ENCODE measurements around the gene TSC2. TPM values are rescaled to one million over a fixed set of nuclear protein-coding genes. Genes with fewer than 3 reads are reported as not detected.

TSC2 gene
- total and polyA plus RNA-seq, 9 of the 15 experiments (the other 6 are each of a cell fraction or from before 2014, with no cell fraction given): 1.3 to 68.1 (median 16.6) TPM

- TF ChIP-seq, protein P1, sequence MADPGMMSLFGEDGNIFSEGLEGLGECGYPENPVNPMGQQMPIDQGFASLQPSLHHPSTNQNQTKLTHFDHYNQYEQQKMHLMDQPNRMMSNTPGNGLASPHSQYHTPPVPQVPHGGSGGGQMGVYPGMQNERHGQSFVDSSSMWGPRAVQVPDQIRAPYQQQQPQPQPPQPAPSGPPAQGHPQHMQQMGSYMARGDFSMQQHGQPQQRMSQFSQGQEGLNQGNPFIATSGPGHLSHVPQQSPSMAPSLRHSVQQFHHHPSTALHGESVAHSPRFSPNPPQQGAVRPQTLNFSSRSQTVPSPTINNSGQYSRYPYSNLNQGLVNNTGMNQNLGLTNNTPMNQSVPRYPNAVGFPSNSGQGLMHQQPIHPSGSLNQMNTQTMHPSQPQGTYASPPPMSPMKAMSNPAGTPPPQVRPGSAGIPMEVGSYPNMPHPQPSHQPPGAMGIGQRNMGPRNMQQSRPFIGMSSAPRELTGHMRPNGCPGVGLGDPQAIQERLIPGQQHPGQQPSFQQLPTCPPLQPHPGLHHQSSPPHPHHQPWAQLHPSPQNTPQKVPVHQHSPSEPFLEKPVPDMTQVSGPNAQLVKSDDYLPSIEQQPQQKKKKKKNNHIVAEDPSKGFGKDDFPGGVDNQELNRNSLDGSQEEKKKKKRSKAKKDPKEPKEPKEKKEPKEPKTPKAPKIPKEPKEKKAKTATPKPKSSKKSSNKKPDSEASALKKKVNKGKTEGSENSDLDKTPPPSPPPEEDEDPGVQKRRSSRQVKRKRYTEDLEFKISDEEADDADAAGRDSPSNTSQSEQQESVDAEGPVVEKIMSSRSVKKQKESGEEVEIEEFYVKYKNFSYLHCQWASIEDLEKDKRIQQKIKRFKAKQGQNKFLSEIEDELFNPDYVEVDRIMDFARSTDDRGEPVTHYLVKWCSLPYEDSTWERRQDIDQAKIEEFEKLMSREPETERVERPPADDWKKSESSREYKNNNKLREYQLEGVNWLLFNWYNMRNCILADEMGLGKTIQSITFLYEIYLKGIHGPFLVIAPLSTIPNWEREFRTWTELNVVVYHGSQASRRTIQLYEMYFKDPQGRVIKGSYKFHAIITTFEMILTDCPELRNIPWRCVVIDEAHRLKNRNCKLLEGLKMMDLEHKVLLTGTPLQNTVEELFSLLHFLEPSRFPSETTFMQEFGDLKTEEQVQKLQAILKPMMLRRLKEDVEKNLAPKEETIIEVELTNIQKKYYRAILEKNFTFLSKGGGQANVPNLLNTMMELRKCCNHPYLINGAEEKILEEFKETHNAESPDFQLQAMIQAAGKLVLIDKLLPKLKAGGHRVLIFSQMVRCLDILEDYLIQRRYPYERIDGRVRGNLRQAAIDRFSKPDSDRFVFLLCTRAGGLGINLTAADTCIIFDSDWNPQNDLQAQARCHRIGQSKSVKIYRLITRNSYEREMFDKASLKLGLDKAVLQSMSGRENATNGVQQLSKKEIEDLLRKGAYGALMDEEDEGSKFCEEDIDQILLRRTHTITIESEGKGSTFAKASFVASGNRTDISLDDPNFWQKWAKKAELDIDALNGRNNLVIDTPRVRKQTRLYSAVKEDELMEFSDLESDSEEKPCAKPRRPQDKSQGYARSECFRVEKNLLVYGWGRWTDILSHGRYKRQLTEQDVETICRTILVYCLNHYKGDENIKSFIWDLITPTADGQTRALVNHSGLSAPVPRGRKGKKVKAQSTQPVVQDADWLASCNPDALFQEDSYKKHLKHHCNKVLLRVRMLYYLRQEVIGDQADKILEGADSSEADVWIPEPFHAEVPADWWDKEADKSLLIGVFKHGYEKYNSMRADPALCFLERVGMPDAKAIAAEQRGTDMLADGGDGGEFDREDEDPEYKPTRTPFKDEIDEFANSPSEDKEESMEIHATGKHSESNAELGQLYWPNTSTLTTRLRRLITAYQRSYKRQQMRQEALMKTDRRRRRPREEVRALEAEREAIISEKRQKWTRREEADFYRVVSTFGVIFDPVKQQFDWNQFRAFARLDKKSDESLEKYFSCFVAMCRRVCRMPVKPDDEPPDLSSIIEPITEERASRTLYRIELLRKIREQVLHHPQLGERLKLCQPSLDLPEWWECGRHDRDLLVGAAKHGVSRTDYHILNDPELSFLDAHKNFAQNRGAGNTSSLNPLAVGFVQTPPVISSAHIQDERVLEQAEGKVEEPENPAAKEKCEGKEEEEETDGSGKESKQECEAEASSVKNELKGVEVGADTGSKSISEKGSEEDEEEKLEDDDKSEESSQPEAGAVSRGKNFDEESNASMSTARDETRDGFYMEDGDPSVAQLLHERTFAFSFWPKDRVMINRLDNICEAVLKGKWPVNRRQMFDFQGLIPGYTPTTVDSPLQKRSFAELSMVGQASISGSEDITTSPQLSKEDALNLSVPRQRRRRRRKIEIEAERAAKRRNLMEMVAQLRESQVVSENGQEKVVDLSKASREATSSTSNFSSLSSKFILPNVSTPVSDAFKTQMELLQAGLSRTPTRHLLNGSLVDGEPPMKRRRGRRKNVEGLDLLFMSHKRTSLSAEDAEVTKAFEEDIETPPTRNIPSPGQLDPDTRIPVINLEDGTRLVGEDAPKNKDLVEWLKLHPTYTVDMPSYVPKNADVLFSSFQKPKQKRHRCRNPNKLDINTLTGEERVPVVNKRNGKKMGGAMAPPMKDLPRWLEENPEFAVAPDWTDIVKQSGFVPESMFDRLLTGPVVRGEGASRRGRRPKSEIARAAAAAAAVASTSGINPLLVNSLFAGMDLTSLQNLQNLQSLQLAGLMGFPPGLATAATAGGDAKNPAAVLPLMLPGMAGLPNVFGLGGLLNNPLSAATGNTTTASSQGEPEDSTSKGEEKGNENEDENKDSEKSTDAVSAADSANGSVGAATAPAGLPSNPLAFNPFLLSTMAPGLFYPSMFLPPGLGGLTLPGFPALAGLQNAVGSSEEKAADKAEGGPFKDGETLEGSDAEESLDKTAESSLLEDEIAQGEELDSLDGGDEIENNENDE (IDR thresholded peaks at IDR 0.05; ENCODE audit: low read depth, low read length): no peak
- TF ChIP-seq CHCHD3 (CRISPR knock-in tag; IDR thresholded peaks at IDR 0.05) (no peak), EZH2 (IDR thresholded peaks at IDR 0.05; ENCODE audit: borderline replicate concordance, low read depth, low read length) (no peak), PTBP1 (IDR thresholded peaks at IDR 0.05; ENCODE audit: low read depth, low read length) (no peak), ESRRB (CRISPR knock-in tag; IDR thresholded peaks at IDR 0.05; ENCODE audit: borderline replicate concordance) (no peak), BCOR (IDR thresholded peaks at IDR 0.05) (no peak), TSC22D4 (tag; IDR thresholded peaks at IDR 0.05) (no peak), NFE2 (IDR thresholded peaks at IDR 0.05; ENCODE audit: low read depth) (no peak), NFATC3 (IDR thresholded peaks at IDR 0.05) (no peak), TGIF2 (CRISPR knock-in tag; IDR thresholded peaks at IDR 0.05) (no peak), NCOA2 (IDR thresholded peaks at IDR 0.05; ENCODE audit: partially characterized antibody in 2 of 2) (no peak), YY1 (IDR thresholded peaks at IDR 0.05; ENCODE audit: borderline replicate concordance in 1 of 3, control insufficient read depth in 1 of 3, extremely low read depth in 1 of 3, insufficient read depth in 3 of 3, insufficient read length in 1 of 3, insufficient replicate concordance in 2 of 3, low read depth in 1 of 3, low read length in 2 of 3) (no peak), ZNF280A (IDR thresholded peaks at IDR 0.05; ENCODE audit: low read depth, partially characterized antibody) (no peak), BDP1 (IDR thresholded peaks at IDR 0.05; ENCODE audit: insufficient read depth, insufficient read length) (no peak)
- TF ChIP-seq, protein P2, sequence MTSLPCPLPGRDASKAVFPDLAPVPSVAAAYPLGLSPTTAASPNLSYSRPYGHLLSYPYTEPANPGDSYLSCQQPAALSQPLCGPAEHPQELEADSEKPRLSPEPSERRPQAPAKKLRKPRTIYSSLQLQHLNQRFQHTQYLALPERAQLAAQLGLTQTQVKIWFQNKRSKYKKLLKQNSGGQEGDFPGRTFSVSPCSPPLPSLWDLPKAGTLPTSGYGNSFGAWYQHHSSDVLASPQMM (CRISPR knock-in tag; IDR thresholded peaks at IDR 0.05): no peak
These were observed 22.5 kb upstream of the TSC2 start (continued) for GRCh38 chr16:2025251-2025650.

Data from K562 (cell line).